HG03354 (cell line): ENCODE measurements around the gene IRAK1.

ENCODE experiments used
- ATAC-seq: cut with Tn5 transposase; IDR thresholded peaks from one replicate; pipeline ENCODE4 v1.9.1; 2021; ENCODE audit warnings: mild to moderate bottlenecking; ENCODE audit not compliant: unreplicated experiment, poor library complexity, severe bottlenecking

The IRAK1 gene

DNA sequence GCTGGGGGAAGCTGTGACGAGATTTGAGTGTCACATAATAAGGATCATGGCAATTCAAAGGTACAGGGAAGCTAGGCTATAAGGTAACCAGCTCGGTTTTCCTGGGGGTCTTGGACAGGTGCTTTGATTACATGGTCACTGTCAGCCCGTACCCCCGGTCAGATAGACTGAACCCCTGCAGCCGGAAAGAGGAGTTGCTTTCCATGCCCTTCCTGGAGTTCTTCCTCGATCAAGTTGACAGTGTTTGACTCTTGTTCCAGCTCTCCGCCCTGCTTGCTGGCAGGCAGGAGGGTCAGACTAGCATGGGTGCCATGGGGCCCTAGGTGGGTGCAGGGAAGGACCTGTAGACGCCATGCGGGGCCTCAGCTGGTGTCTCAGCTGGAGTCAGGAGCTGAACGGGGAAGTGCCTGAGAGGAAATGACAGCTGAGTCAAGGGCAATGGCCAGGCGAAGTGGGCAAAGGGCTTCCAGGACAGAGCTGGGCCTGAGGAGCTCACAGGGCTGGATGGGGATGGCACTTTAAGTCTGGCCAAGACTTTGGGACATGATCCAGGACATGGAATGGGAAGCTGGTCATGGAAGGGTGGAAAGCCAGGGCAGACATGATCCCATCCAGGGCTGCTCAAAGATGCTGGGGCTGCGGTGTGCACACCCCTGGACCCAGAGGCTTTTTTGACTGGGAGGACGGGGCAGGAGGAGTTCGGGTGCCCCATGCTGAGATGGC, 45.5 kb downstream of the IRAK1 start:
- no peak for ATAC-seq

DNA sequence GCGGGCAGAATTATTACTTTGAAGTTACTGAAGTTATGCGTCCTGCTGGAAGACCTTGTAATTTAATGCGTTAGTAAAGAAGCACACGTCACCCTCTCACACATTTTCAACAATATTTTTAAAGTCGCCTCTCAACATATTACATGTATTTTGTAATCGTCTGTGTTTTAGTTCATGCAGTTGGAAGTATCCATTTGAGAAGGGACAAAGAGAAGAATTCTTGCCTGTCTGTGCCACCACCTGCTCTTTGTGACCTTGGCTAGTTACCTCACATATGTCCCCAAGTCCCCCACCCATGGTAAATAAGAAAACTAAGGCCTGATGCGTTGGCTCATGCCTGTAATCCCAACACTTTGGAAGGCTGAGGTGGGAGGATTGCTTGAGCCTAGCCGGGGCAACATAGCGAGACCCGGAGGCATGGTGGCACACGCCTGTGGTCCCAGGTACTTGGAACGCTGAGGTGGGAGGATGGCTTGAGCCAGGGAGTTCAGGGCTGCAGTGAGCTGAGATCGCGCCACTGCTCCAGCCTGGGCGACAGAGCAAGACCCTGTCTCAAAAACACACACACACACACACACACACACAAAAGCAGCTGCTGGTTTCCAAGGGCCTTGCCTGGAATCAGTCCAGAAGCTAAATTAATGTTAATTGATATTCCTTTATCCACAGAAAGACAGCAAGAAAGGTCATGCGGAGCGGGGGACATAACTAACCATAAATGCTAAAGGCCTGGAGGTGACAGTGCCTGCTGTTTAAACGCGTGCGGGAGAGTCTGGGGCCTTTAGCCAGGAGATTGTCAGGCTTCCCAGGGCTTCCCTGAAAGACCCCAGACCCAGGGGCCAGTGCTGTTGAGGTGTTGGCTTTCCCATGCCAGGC, 46.3 kb downstream of the IRAK1 start:
- no peak for ATAC-seq

DNA sequence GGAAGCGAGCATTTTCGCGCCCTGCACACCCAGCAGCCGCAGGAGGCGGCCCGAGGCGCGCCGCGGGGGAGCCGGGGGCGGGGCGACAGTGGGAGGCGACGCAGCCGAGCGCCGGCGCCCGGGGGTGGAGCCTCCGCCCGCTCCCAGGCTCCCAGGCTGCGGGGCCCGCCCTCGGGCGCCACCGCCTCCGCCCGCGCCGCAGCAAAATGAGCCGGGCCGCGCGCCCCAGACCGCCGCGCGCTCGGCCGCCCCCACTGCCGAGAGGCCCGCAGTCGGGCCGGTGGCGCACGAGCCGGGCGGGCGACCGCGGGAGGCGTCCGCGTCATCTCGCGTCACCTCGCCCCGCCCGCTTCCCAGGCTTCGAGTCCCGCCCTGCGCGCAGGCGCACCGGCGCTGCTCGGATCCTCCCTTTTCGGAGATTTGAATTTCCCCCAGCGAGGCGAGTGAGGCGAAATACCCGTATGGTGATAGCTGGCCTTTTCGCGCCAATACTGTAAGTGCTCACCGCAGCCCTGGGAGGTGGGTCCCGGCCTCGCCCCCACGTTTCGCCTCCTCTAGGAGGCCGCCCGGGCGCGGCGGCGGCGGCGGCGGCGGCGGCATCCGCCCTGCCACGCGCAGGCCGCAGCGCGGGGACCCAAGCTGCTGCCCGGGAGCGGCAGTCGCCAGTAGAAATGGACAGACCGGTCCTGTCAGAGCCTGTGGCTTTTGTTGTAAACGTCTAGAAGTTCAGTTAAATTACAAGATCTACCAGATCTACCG, 47.2 kb downstream of the IRAK1 start, which contains the start of gene TMEM187:
TMEM187 (plus strand) TSS at position 387 of the 759 bp plus-strand sequence. CDS start 9,309 bp downstream, outside the sequence.
- ATAC-seq, result peak; percentile 58

DNA sequence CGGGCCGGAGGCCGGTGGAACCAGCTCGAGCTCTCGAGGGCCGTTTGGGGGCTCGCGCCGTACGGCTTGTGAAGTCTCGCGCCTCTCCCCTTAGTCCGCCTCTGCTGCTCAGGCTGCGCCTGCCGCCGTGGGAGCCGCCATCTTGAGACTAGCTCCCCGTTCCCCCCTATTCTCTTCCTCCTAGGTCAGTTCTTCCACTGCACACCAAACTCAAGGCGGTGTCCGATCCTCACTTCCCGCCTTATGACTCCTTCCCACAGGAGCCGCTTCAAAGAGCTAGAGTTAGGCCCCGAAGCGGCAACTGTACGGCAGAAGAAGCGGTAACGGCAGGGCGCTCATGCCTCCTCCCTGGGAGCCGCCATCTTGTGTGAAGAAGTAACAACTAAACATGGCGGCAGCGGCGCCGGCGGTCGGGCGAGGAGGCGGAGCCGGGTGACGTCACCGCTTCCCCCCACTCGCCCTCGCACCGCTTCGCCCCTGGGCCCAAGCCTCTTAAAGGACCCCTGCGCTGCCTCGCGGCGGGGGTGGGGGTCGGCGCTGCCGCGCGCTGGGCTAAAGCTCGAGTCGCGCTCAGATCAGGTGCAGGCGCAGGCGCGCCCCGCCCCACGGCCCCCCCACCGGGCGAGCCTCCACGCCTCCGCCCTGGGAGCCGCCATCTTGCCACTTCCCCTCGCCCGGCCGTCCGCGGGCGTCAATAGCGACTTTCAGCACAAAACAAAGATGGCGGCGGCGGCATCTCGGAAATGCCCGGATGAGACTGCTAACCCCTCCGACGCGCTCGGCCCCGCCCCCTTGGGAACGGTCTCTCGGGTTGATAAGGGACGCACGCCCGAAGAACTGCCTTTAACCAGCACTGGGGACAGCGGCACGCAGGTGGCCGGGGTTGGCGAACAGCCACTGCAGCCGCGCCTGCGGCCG, 48.0 kb downstream of the IRAK1 start, which contains the start of gene HCFC1:
HCFC1 (minus strand) TSS at position 369 of the 918 bp plus-strand sequence. CDS start 978 bp downstream, outside the sequence.
- peak; percentile 52 for ATAC-seq

DNA sequence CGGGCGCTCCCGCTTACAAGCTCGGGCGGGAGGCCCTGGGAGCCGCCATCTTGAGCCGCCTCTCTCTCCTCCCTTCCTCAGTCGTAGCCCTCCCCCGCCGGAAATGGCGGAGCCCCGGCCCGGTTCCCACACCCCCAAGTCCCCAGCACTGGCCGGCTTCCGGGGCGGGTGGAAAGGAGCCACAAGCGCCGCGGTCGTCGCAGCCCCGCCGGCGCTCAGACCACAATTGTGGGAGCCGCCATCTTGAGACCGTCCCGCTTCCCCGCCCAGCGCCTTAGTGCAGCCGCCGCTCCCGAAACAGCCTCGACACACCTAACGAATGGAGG, 48.6 kb downstream of the IRAK1 start:
- ATAC-seq, result peak; percentile 45

DNA sequence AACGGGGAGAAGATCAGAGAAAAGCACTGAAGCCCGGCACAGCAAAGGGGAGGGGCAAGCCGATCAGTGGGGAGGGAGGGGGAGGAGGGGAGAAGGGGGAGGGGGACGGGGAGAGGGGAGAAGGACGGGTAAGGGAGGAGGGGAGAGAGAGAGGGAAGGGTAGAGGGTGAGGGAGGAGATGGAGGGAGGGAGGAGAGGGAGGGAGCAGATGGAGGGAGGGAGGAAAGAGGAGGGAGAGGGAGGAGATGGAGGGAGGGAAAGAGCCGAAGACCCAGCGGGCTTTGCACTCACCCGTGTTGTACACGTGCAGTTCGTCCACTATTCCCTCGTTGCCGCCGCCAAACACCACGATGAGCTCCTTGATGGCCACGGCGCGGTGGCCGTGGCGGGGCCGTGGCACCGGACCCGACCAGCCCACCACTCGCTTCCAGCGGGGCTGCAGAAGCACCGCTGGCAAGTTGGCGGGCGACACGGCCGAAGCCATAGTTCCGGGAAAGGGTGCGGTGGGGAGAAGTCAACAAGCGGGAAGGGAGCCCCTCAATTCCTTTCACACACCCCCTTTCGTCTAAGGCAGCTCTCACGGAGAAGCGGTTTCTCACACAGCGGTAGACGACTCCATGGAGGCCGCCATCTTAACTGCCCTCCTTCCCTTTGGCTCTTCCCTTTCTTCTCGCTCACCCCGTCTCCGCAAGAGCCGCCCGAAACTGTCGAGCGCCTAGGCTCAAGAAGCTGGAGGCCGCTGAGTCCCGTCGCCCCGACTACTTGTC, 49.2 kb downstream of the IRAK1 start:
- peak; percentile 3 for ATAC-seq

DNA sequence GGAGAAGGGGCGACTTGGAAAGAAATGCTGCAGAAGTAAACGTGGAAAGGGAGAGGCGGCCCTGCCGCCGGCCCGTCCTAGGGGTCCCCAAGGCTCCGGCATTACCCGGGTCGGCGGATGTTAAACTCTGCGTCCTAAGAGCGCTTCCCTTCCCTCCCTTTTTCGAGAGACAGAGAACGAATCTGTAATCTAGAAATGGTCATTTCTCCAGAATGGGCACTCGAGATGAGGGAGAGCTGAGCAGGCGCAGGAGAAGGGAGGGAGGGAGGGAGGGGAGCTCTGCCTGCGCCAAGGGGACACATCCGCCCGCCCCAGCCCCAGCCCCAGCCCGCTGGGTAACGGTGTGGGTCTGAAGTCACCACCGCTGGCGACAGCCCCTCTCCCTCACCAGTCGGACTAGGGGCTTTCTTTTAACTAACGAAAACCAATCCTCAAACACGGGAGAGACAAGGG, 49.8 kb downstream of the IRAK1 start:
- ATAC-seq, result no peak

DNA sequence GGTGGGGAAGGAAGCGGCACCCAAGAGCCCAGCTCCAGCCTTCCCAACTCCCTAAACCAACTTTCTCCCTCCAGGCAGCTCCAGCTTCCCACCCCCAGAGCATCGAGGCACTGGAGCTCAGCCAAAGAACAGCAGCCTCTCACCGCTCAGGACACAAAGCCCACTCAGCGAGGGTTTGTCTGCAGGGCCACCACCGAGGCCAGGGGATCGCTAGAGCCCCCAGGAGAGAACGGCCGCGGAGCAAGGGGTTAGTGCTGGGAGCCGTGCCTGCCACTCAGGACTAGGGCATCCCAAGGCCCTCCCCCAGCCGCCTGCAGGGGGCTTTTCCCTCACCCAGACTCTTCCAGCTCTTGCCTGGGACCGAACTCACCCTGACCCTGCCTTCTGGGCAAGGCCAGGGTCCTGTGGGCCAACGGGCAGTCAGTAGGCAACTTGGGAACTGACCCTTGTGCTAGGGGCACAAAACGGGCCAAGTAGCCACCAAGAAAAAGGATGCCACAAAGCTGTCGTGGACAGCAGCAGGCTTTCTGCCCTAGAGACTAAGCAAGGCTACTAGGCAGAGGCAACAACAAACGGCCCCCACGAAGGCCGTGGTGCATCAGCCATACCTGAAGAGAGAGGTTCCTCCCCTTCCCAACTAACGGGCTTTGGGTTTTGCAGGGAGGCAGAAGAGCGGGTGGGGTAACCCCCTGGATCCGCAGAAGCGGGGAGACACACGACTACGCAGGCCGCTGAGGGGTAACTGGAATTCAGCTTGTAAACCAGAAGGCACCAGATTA, 50.4 kb downstream of the IRAK1 start:
- ATAC-seq, result no peak

DNA sequence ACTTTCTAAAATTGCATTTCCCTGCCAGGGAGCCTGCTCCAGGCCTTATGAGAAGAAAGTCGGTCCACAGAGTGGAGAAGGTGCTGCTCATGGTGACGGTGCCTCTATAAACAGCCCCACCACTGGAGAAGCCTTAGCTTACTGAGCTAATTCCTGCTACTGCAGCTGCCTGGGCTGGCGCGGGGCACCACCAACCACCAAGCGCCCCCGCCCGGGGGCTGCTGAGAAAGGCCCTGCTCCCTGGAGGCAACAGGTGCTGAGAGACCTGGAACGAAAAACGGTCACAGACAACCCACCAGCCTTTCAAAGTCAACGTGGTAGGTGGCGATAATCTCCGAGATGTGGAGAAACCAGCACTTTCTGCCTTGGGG, 51.0 kb downstream of the IRAK1 start:
- no peak for ATAC-seq

DNA sequence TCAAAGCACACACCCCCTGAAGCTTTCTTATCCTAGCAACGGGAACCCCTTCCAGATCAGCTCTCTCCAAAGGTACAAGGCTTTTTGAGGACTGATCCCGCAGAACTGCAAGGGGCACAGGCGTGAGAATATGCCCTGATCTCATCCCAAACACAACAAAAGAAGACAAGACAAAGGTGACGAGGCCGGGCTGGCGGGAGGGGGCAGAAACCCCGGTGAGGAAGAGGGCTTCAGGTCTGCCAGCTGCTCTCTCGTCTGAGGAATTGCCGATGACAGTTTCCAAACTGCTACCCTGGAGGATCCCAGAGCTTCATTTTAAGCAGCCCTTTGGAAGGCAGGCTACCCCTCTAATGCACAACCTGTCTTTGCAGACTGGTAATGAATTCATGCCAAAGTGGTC, 51.4 kb downstream of the IRAK1 start:
- no peak for ATAC-seq

DNA sequence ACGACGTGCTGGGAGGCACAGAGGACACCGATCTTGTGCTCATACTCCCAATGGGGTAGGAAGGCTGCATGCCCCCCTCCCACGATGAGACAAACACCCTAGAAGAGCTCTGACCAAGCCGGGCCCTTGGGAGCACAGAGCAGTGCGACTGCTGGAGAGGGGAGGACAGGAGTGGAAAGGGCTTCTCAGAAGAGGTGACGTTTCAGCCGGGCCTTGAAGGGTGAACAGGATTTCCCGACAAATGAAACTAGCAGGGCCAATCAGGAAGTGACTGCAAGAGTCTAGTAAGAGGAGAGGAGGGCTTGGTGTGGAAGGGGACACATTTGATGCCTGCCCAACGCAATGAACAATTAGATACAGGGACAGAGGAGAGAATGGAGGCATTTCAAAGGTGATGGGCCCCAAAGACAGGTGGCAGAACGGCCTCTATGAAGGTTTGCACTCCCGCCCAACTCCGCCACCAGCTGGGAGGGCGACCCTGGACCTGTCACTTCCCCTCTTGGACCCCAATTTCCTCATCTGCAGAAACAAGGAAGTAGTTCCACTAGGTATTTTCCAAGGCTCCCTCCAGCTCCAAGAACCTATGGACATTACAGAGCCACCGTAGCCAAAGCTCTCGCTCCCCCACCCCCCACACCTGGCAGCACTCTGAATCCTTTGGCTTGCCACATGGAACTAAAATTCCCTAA, 52.0 kb downstream of the IRAK1 start:
- no peak for ATAC-seq

DNA sequence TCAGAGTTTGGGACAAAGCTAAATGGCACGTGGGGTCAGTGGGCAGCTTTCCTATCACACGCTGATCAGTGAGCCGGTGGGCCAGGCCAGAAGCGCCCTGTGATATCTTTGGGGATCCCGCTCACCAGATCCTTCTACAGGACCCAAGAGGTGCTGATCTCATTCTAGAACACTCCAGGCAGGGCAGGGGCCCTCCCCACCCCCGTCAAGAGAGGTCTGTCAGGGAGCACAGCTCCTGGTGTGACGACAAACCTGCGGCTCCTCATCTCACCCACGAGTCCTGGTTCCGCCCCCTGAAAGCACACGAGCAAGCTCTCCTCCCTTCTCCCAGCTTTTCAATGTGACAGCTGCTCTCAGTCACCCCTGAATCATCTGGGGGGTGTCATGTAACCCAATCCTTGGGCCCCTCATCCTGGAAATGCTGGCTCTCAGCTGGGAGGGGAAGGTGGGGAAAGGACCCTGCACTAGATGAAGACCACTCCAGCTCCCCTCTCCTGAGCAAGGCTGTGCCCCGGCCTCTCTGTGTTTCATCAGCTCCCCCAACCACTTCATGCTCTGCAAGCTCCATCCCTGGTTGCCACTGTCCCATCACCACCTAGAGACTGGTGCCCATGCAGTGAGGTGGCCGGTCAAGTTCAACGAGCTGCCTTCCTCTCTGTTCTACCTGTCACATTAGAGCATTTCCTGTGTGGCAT, 52.7 kb downstream of the IRAK1 start:
- no peak for ATAC-seq

DNA sequence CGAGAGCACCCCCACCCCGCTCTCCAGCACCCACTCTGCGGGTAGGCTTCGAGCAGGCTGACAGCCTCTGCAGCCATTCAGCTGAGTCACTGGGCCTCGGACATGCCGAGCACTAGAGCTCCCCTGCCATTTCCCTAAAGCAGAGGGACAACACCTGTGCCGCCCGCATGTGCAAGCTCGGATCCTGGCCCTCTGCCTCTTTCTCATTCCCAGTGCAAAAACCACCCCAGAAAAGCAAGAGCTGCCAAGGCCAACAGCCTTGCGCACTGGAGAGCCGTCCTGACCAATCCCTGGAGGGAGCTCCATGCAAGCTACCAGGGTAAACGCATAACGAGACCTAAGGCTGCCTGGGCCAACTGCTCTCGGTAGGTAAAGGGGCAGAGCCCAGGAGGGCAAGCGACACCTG, 53.4 kb downstream of the IRAK1 start:
- no peak for ATAC-seq

DNA sequence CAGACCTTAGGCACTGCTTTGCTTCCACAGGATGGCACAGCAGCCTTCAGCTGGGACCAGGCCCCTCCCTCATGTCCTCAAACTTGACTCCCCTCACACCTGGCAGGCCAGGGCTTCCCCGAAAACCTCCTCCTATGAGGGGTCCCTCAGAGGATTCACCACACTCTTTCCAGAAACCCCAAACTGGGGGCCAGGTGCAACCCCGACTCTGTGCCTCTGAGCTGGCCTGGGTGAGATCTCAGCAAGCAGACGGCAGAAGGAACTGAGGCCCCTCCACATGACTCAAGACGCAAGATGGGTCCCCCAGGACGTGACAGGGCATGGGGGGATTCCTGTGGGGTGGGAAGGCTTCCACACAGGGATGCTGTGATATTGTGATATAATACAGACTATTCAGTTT, 54.3 kb downstream of the IRAK1 start:
- no peak for ATAC-seq

DNA sequence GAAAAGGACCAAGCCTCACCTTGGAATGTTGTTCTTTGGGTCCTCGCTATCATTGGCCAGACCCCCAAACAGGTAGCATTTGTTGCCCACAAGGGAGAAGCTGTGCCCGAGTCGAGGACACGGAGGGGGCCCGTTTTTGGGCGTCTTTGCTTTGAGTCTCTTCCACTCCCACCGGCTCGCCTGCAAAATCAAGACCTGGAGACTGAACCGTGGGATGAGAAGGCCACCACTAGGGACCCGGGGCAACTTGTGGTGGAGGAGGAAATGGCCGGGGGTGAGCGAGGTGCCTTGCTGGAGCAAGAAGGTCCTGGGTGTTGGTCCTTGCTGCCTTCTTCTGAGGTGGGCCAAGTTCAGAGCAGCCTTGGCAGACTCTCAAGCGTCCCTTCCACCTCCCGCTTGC, 55.6 kb downstream of the IRAK1 start:
- ATAC-seq, result no peak

DNA sequence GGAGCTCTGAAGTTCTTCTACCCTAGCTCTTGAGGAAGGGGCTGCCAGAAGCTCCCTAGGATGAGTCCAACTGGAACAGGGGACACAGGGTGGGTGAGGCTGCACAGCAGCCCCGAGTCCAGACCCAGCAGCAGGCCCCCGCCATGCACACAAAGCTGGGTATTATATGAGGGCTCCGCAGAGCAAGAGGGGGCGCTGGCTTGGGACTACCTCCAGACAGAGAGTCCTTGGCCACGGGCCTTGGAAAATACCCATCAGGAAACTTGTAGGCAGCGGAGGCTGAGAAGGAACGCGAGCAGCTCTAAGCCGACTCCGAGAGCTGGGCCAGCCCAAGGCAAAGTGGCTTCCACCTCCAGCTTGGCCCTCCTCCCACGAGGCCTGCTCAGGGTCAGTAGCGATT, 56.2 kb downstream of the IRAK1 start:
- no peak for ATAC-seq

DNA sequence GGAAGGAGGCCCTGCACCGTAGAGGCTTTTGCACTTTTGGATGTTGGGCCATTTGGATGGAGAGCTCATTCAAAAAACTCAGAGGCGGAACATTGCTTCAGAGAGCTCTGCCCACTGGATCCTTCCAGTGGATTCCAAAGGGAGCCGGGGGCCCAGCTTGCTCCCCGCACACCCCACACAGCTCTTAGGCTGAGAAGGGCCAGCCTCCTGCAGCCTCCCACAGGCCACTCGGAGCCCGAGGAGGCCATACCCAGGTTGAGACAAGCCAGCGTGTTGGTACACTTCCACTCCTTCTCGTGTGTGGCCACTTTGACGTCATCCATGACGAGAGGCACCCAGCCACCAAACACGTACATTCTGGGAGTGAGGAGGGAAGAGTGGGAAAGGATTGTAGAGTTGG, 58.4 kb downstream of the IRAK1 start:
- ATAC-seq, result no peak
